Activated T-cell treated with anti-CD3 and anti-CD28 coated beads, Interleukin-2, amount 50 U/mL, for 1 hour (primary cell): Measurements from ENCODE around the gene NOC2L.
"Not testable (repeated sequence)": the region's sequence is repeated elsewhere in the genome, so short reads cannot be mapped to it uniquely, and the experiment has no call there.

Experiments
- DNase-seq: peaks from one replicate; pipeline ENCODE4 v3.0.0-alpha.2; 2020

Gene NOC2L

GRCh38 chr1:960363-961131, 1.5 kb upstream of the NOC2L start, which contains the start of gene KLHL17:
Gene KLHL17, plus strand, starts transcription at chr1:960584. Its CDS starts 110 bp downstream, at chr1:960694.
- peak; percentile 79 for DNase-seq

DNA sequence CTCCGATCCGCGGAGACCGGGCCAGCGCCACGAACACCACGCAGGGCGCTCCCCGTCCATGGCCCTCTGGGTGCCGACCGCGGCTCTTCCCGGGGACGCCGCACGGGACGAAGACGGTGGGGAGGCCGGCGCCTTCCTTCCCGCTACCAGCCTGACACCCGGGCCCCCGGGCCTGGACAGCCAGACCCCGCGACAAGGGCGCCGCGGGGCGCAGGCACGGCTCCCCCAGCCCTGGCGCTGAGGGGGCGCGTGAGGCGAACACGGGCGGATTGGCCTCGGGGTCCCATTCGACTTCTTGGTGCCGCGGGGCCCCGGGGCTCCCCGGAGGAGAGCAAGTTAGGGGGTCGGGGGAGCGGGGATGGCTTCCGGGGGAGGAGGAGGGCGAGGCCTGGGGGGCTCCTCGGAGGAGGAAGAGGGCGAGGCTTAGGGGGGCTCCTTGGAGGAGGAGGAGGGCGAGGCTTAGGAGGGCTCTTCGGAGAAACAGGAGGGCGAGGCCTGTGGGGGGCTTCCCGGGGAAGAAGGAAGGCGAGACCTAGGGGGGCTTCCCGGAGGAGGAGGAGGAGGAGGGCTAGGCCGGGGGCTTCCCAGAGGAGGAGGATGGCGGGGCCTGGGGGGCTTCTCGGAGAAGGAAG, 791 bp upstream of the NOC2L start:
- DNase-seq, result no peak

- DNase-seq, result no peak
Measured at GRCh38 chr1:956636-957035, 2.4 kb downstream of the NOC2L start.

DNA sequence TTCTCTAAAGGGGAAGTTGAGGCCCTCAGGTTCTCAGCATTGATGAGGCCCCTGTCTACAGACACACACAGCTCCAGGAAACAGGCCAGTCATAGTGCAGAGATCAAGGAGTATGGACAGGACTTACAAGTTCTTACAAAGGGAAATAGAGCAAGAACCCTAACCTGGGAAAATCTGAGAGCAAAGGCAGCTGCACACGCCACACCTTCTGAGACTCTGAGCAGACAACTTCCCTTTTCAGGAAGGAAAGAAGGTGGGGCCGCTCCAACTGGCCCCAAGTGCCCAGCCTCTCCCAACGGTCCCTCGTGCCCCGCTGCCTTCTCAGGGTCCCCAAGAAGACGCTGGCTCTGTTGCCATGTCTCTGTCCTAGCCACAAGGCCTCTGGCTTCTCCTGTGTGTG, 3.6 kb downstream of the NOC2L start:
- DNase-seq, result no peak

GRCh38 chr1:954927-955326, 4.1 kb downstream of the NOC2L start:
- no peak for DNase-seq

DNA sequence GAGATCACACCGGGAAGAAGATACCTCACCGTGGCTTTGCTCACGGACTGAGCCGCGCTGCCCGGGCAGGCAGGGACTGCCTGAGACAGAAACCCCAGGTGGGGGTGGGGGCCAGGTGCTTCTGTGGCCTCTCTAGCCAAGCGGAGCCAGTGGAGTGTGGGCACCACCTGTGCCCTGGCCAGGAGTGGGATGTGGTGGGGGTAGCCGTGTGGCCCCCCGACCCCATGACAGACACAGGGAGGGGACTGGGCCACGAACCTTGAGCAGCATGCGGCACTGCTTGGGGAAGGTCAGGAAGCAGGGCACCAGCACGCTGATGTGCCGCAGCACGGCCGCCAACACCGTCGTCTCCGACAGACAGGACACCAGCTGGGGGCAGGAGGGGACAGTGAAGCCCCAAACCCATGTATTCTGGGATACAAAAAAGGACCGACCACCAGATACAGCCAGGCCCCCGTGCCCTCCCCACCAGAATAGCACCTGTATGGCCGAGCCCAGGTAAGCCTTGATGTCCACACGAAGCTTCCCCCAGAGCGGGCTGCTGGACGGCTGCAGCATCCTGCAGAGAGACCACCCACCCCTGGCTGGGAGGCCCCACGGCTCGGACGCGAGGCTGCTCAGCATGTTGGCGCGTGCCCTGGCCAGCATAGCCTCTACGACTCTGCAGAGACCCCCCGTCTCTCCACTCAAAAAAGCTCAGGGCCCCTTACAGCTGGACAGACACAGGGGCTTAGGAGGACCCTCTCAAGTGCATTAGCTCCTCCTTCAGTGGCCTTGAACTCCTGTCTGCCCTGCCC, 5.3 kb downstream of the NOC2L start:
- no peak for DNase-seq

DNA sequence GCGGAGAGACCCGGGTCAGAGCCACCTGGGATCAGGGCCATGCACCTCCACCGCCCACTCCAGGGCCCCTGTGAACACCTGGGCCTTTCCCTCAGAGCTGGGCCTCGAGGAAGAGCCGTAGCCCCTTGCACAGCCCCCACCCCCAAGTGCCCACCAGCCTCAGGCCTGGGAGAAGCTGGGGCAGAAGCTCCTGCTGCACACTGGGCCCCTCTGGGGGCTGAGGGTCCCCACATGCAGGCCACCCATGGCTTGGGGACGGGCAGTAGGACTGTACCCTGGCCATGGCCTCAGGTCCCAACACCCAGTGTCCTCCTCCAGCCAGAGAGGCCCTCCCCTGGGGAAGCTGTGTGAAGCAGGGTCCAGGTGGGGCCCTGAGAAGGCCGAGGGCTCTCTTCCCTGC, 6.5 kb downstream of the NOC2L start:
- no peak for DNase-seq

DNA sequence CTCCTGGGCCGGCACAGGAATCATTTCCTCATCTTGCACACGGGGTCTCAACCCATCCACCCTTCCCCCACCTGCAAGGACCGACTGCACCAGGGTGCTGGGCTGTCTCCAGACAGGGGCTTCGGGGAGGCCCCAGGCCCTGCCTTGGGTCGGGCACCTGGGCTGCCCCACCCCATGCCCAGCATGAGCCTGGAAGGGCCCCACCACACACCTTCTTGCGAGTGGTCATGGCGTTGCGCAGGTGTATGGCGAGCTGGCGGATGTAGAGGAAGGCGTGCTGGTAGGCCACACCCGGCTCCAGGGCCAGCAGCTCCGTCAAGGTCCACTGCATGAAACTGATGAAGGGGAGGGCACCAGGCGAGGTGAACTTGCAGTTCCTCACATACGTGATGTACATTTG, 6.9 kb downstream of the NOC2L start:
- no peak for DNase-seq

DNA sequence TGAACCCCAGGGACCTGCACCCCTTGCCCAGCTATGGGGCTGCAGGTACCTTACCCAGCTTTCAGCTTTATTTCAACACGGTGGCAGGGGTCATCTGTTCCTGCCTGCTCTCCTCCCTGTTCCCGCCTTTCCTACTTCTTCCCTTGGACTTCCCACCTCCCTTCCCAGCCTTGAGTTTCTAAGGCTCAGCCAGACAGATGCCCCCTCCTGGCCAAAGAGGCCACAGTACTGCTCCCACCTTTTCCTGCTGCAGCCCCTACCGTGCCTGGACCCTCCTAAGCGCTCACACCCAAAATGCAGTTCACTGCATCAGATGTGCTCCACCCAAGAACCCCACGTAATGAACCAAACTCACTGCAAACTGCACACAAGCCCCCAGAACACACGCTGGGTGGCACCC, 7.7 kb downstream of the NOC2L start:
- DNase-seq, result no peak

DNA sequence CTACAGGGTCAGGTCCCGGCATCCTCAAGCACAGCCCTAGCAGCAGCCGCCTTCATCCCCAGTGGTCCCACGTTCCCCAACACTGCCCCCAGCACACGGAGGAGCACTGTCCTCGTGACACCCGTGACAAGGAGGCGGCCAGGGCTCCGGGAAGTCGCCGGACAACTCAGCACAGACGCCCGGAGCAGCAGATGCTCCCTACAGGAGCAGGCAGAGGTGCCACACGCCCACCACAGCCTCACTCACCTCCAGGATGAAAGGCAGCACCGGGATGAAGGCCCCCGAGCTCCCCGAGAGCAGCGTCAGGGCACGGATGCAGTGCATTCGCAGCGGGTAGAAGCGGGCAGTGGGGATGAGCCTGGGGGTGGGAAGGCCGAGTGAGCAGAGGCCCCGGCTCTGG, 8.2 kb downstream of the NOC2L start:
- DNase-seq, result no peak

GRCh38 chr1:950268-950667, 8.8 kb downstream of the NOC2L start:
- DNase-seq, result no peak

DNA sequence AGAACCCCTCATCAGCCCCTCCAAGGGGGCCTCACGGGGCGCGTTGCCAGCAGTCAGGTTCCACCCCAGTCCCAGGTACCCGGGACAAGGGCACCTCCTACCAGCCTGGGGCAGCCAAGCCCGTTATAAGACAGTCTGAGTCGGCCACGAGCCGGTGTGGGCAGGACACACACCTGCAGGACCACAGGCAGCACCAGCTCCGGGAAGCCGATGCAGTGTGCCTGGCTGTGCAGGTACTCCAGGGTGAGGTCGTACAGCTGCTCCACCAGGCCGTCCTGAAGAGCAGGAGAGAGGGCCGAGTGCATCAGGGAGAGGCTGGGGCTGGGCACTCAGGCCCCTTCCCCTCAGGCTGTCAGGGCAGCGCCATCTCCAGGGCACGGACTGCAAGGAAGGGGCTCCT, 11.1 kb downstream of the NOC2L start:
- DNase-seq, result no peak

- DNase-seq, result not testable (repeated sequence)
Measured at GRCh38 chr1:946811-947210, 12.2 kb downstream of the NOC2L start.

DNA sequence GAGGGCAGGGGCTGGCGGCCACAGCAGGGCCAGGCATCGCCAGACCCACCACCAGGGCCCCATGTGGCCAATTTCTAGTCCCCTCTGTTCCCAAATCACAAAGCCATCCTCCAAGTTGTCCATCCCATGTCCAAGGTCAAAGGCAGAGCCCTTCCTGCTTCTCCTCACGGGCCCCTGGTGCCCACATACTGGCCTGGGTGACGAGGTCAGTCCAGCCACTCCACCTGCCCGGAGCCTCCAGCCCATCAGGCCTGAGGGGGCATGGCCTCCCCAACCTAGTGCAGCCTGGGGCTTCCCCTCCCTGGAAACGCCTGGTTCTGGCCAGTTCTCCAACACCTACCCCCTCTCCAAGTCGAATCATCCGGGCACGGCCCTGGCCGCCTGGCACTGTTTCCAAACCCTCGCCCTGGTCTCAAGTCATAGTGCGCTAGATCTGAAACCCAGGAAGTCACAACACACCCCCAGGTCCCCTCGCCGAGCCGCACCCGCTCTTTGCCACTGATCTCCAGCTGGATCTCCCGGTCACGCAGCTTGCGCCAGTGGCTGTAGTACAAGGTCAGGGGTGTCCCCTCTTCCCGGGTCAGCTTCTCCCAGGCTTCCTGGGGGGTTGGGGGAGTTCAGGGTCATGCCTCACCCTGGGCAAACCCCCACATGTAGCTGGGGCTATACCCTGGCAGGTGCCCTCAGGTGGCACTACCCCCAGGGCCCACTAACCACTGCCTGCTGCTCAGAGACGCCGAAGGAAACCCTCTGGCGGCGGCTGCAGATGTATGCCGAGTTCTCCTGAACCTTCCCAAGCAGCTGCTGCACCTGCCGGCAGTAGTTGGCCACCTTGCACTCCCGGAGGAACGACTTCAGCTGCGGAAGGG, 13.1 kb downstream of the NOC2L start:
- no peak for DNase-seq

DNA sequence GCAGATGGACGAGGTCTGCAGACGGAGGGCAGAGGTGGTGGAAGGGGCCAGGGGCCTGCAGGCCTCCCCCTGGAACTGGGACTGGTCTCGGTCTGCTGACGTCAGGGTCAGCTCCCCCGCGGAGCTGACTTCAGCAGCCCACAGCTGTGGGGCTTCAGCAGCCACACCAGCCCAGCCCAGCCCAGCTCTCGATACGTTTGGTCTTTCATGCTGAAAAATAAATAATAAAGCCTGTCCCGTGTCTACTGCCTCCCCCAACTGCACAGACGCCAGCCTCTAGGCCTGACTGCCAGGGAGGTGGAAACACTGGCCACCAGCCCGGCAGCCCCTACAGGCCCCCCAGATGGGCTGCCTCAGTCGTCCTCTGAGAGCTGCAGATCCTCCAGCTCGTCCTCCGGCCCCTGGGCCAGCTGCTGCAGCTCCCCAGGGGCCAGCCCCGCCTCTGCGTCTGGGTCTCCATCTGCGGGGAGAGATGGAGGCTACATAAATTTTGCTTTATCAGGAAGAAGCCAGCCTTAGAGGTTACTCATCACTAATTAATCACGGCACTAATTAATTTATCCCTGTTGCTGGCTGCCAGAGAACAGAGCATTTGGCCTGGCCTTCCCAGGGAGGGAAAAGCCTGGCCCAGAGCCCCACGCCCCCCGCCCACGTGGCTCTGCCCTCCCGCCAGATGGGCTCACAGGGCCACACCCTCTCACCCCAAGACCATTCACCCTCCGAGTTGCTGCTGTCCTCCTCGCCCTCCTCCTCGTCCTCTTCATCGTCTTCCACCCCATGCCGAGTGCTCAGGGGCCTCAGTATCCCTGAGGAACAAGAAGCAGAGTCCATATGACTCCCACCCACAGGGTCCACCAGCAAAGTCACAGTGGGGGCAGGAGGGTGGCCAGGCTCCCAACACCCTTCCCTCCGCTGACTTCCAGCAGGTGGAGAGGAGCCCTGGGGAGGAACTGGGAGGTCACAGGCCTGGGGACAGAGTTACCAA, 14.4 kb downstream of the NOC2L start:
- DNase-seq, result no peak

DNA sequence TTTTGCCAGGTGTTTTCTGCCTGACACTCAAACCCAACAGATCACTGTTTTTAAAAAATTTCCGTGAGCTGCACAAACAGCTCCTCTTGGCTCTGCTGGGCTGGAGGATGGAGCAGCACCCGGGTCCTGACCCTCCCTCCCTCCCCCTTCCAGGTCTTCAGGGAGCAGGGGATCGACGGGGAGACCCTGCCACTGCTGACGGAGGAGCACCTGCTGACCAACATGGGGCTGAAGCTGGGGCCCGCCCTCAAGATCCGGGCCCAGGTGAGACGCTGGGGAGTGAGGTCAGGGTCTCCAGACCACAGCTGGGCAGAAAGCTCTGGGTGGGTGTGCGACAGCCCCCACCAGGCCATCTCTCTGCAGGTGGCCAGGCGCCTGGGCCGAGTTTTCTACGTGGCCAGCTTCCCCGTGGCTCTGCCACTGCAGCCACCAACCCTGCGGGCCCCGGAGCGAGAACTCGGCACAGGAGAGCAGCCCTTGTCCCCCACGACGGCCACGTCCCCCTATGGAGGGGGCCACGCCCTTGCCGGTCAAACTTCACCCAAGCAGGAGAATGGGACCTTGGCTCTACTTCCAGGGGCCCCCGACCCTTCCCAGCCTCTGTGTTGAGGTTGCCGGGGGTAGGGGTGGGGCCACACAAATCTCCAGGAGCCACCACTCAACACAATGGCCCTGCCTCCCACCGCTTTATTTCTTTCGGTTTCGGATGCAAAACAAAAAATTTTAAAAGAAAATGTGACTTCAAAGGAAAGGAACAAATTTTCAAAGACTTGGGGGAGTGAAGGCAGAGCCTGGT, 15.3 kb downstream of the NOC2L start:
- no peak for DNase-seq

DNA sequence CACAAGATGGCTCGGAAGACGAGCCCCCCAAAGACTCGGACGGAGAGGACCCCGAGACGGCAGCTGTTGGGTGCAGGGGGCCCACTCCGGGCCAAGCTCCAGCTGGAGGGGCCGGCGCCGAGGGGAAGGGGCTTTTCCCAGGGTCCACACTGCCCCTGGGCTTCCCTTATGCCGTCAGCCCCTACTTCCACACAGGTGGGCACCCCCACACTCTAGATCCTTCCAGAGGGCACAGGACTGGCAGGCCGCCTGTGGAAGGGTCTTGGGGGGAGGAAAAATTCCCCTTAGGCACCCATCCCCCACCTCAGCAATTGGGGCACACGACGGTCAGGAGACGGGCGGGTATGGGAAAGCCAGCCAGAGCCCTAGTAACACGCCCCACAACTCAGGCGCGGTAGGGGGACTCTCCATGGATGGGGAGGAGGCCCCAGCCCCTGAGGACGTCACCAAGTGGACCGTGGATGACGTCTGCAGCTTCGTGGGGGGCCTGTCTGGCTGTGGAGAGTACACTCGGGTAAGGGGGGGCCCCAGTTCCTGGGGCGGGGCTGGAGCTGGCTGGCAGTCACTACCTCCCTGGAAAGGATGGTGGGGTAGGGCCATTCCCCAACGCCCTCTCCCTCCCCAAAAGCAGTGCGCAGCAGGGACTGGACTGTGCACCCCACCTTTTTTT, 16.1 kb downstream of the NOC2L start:
- DNase-seq, result no peak

DNA sequence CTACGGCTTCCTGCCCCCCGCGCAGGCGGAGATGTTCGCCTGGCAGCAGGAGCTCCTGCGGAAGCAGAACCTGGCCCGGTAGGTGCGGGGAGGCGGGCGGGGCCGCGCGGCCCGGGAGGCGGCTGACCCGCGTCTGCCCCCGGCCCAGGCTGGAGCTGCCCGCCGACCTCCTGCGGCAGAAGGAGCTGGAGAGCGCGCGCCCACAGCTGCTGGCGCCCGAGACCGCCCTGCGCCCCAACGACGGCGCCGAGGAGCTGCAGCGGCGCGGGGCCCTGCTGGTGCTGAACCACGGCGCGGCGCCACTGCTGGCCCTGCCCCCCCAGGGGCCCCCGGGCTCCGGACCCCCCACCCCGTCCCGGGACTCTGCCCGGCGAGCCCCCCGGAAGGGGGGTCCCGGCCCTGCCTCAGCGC, 16.6 kb downstream of the NOC2L start:
- no peak for DNase-seq

DNA sequence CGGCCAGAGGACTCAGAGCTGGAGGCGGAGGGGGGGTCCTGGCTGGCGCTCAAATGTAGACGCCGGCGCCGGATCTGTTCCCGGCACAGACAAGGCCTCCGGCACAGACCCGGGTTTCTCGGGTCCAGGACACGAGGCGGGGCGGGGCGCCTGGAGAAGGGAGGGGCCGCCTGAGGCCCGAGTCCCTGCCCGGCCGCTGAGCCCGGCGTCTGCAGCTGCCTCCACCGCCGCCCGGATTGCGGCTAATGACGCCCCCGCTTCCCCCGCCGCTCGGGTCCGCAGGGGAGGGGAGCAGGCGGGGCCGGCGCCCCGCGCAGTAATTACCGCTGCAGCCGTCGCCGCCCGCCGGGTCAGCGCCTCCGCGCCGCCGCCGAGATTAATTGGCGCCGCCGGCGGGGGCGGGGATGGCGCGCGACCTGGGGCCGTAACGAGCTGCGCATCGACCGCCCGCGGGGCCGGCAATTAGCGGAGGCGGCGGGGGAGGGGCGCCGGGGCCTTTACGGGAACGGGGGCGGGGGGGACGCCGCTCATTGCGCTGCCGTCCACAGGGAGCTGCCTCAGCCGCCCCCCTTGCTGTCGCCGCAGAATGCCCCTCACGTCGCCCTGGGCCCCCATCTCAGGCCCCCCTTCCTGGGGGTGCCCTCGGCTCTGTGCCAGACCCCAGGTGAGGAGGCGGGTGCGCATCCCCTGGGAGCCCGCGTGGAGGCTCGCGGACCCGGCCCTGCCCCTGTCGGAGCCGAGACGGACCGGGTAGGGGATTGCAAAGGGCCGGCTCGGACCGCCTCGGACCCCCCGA, 17.3 kb downstream of the NOC2L start:
- DNase-seq, result peak; percentile 43
